A375 (cell line): Measurements from ENCODE around the gene ZNF451. TPM values are rescaled to one million over a fixed set of nuclear protein-coding genes. Genes with fewer than 3 reads are reported as not detected.

Source experiments
- total RNA-seq: library from RNA; depleted of rRNA; stranded (reverse); fragments of >200 nt; shearing (Covaris generic); gene quantifications from 2 replicates; pipeline ENCODE4 v1.2.3, GENCODE V29; 2014; rRNA removed

The ZNF451 gene
- total RNA-seq: 28.4 and 33.4 TPM in 2 replicates

GRCh38 chr6:57089687-57090457, at the start of gene ZNF451:
Gene ZNF451 (plus strand): TSS chr6:57090188. CDS start chr6:57090254, 66 bp downstream.

GRCh38 chr6:57046332-57047256, 43.4 kb upstream of the ZNF451 start, which contains the start of gene KIAA1586:
Gene KIAA1586 (plus strand): TSS chr6:57046693. CDS start chr6:57046756, 63 bp downstream.

DNA sequence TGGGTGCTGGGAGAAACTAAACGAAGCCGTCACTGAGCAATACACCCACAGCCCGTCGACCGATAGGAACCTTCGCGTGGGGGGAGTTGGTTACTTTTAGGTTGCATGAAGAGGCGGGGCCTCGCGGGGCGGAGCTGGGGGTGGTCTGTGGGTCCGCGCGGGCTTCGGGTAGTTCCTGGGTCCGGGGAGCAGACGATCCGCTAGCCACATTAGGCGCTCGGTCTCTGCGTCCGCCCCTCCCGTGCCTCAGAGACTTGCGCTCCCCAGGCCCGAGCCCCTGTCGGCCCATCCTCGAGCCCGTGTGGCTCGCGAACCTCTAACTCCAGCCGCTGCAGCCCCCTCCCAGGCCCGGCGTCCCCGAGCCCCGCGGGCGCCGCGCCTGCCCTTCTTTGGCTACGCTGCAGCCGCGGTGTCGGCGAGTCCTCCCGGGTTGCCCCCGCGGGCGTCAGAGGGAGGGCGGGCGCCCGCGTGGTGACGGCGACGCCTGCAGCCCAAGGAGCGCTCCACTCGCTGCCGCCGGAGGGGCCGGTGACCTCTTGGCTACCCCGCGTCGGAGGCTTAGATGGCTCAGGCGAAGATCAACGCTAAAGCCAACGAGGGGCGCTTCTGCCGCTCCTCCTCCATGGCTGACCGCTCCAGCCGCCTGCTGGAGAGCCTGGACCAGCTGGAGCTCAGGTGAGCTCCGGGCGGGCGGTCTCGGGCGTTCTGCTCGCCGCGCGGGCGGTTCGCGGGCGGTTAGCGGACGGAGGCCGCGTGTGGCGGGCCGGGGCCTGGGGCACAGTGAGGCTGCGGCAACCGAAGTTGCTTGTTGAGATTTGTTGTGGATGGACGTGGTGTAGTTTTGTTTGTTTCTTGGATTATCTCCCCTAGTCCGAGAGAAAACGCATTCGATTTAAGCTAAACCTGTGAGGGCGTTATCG, 82.4 kb downstream of the ZNF451 start, which contains the start of gene BAG2:
Gene BAG2 (plus strand): TSS at position 191 of the 920 bp plus-strand sequence. CDS start 372 bp downstream, at position 563.

Other genes starting within 250 kb of the ZNF451 start
- 1.7 and 4.0 TPM in 2 replicates for gene BEND6, start 135.1 kb upstream of the ZNF451 start, total RNA-seq
- 11.0 and 11.6 TPM in 2 replicates for gene KIAA1586, start 43.5 kb upstream of the ZNF451 start, total RNA-seq
- 3.7 and 4.9 TPM in 2 replicates for gene BAG2, start 82.1 kb downstream of the ZNF451 start, total RNA-seq
- gene RAB23, start 132.1 kb downstream of the ZNF451 start, total RNA-seq: 3.6 and 5.2 TPM in 2 replicates
- gene PRIM2, start 227.4 kb downstream of the ZNF451 start, total RNA-seq: 15.2 and 21.8 TPM in 2 replicates